Neural progenitor cell (in vitro differentiated cells): ENCODE data around the gene PLEKHG4B. TPM values are rescaled to one million over a fixed set of nuclear protein-coding genes. Genes with fewer than 3 reads are reported as not detected.
A peak's percentile ranks its signal among the peaks of the same experiment; 100 is the strongest.

ENCODE experiments used
- DNase-seq: peaks from one replicate; pipeline ENCODE4 v3.0.0-alpha.2; 2016; ENCODE audit warnings: low spot score
- H2AFZ ChIP-seq: fragments of 200-600 bp; sonication (generic); replicated peaks from 2 replicates; pipeline ENCODE4 v1.6.1; 2016; ENCODE audit warnings: antibody characterized with exemption
- H3F3A ChIP-seq: fragments of 200-600 bp; sonication (generic); 2 replicates; pipeline ENCODE4 v1.6.1; 2016; ENCODE audit warnings: antibody characterized with exemption, low read depth
- H3K27ac ChIP-seq: fragments of 200-600 bp; sonication (generic); 2 replicates; pipeline ENCODE4 v1.5.1; 2016; ENCODE audit warnings: mild to moderate bottlenecking
- H3K27me3 ChIP-seq: fragments of 200-600 bp; sonication (generic); 2 replicates; pipeline ENCODE4 v1.6.1; 2016; ENCODE audit warnings: mild to moderate bottlenecking, moderate library complexity
- H3K36me3 ChIP-seq: fragments of 200-600 bp; sonication (generic); 2 replicates; pipeline ENCODE4 v1.5.1; 2016
- H3K4me1 ChIP-seq: fragments of 200-600 bp; sonication (generic); 2 replicates; pipeline ENCODE4 v1.6.1; 2016; ENCODE audit warnings: mixed run types
- H3K4me2 ChIP-seq: fragments of 200-600 bp; sonication (generic); 2 replicates; pipeline ENCODE4 v1.6.1; 2016
- H3K4me3 ChIP-seq: fragments of 200-600 bp; sonication (generic); 2 replicates; pipeline ENCODE4 v1.5.1; 2016
- H3K79me2 ChIP-seq: fragments of 200-600 bp; sonication (generic); 2 replicates; pipeline ENCODE4 v1.6.1; 2016; ENCODE audit warnings: low read depth
- H3K9ac ChIP-seq: fragments of 200-600 bp; sonication (generic); 2 replicates; pipeline ENCODE4 v1.6.1; 2016
- H3K9me3 ChIP-seq: fragments of 200-600 bp; sonication (generic); 2 replicates; pipeline ENCODE4 v1.5.1; 2016; ENCODE audit warnings: low read depth
- H4K20me1 ChIP-seq: fragments of 200-600 bp; sonication (generic); 2 replicates; pipeline ENCODE4 v1.6.1; 2016; ENCODE audit warnings: low read depth
- H3K27ac Mint-ChIP-seq: 3 replicates; pipeline ENCODE4 v1.8.0; 2021; ENCODE audit warnings: mixed read lengths
- H3K27me3 Mint-ChIP-seq: 2 replicates; pipeline ENCODE4 v1.8.0; 2022; ENCODE audit warnings: low read depth, mild to moderate bottlenecking, inconsistent platforms, moderate library complexity, mixed read lengths; ENCODE audit not compliant: insufficient read depth
- H3K36me3 Mint-ChIP-seq: 3 replicates; pipeline ENCODE4 v1.8.0; 2021; ENCODE audit warnings: mixed read lengths
- H3K4me1 Mint-ChIP-seq: 3 replicates; pipeline ENCODE4 v1.8.0; 2021; ENCODE audit warnings: mixed read lengths
- H3K4me3 Mint-ChIP-seq: 3 replicates; pipeline ENCODE4 v1.8.0; 2021; ENCODE audit warnings: mild to moderate bottlenecking, moderate library complexity, mixed read lengths
- H3K9me3 Mint-ChIP-seq: 3 replicates; pipeline ENCODE4 v1.8.0; 2020; ENCODE audit warnings: mixed read lengths
- EZH2 ChIP-seq: fragments of 200-600 bp; sonication (generic); IDR thresholded peaks from 2 replicates; pipeline ENCODE4 v1.6.1; 2017; ENCODE audit warnings: antibody characterized with exemption, mild to moderate bottlenecking, moderate library complexity
- EZH2phosphoT487 ChIP-seq: fragments of 200-600 bp; sonication (generic); IDR thresholded peaks from 2 replicates; pipeline ENCODE4 v1.6.1; 2017; ENCODE audit warnings: antibody characterized with exemption
- total RNA-seq: library from RNA; depleted of rRNA; stranded (reverse); fragments of >200 nt; gene quantifications from 2 replicates; pipeline ENCODE4 v1.2.3, GENCODE V29; 2015; ENCODE audit warnings: low replicate concordance
- TF ChIP-seq, protein P1 (sequence below): fragments of 200-600 bp; sonication (generic); IDR thresholded peaks from 2 replicates; pipeline ENCODE4 v1.5.1; 2017; ENCODE audit warnings: antibody characterized with exemption, mild to moderate bottlenecking

PLEKHG4B gene
- total RNA-seq, 1 donor from 2014 or later = 28.8 TPM

DNA sequence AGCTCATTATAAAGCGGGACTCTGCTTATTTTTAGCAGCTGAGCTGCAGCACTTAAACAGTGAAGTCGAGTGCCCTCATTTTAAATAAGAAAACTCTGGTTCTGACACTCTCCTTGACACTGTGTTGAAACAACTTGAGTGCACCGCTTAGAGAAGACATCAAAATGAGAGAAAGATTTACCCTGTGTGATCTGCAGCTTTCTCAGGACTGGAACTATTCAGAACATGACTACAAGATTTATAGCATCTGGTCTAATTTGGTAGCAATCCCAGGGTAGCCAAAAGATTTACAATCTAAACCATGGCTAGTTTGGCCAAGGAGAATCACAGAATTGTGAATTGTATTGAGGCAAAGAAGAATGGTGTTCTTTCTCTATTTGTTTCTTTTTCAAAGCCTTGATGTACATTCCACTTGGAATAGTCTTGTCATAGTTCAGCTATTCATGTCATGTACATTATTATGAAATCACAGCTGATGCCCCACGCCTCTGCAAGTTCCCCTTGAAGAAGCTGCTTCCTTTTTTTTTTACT is 38.7 kb downstream of the PLEKHG4B start:
- Mint-ChIP-seq H3K36me3 (peaks cover 54% of the 10 kb centered on the region), H3K4me1 (no peaks in the 10 kb centered on the region), H3K27ac (no peak overlapping the region), H3K9me3 (peaks cover 43% of the 10 kb centered on the region), H3K27me3 (no peaks in the 10 kb centered on the region), H3K4me3 (no peak overlapping the region)
- Histone ChIP-seq H3K36me3 (peaks cover 17% of the 10 kb centered on the region), H3K27me3 (no peaks in the 10 kb centered on the region), H3K9me3 (peaks cover 6% of the 10 kb centered on the region), H2AFZ (no peak overlapping the region), H3K4me2 (no peak overlapping the region), H3K79me2 (peaks cover 97% of the 10 kb centered on the region), H3F3A (peaks cover 13% of the 10 kb centered on the region), H3K4me3 (no peak overlapping the region), H4K20me1 (peaks cover 16% of the 10 kb centered on the region), H3K9ac (no peak overlapping the region), H3K27ac (no peak overlapping the region), H3K4me1 (peaks cover 7% of the 10 kb centered on the region)
- no peak for DNase-seq
- TF ChIP-seq EZH2phosphoT487 (no peak), EZH2 (no peak)

DNA sequence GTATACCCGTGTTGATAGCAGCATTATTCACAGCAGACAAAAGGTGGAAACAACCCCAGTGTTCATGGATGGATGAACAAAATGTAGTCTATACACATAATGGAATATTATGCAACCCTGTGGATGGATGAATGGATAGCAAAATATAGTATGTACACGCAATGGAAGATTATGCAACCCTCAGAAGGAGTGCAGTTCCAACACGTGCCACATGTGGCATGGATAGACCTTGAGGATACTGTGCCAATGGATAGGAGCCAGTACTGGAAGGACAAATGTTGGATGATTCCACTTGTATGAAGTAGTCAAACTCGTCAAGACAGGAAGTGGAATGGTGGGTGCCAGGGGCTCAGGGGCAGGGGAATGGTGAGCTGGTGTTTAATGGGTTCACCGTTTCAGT is 44.9 kb downstream of the PLEKHG4B start:
- H3K27me3 ChIP-seq = no peaks in the 10 kb centered on the region
- no peak overlapping the region for H3K4me3 ChIP-seq
- Mint-ChIP-seq H3K27ac (no peak overlapping the region), H3K9me3 (peaks cover 13% of the 10 kb centered on the region), H3K36me3 (peaks cover 23% of the 10 kb centered on the region), H3K27me3 (no peaks in the 10 kb centered on the region), H3K4me1 (no peaks in the 10 kb centered on the region), H3K4me3 (peak overlapping the region; percentile 38)
- no peak for DNase-seq
- no peak overlapping the region for H2AFZ ChIP-seq
- H3K4me1 ChIP-seq = no peaks in the 10 kb centered on the region
- H3K79me2 ChIP-seq = peaks cover 58% of the 10 kb centered on the region
- TF ChIP-seq EZH2 = no peak
- no peak for TF ChIP-seq EZH2phosphoT487
- H3K9ac ChIP-seq = no peak overlapping the region
- H4K20me1 ChIP-seq = peaks cover 31% of the 10 kb centered on the region
- H3K9me3 ChIP-seq = no peaks in the 10 kb centered on the region
- H3K36me3 ChIP-seq = peaks cover 5% of the 10 kb centered on the region
- H3K27ac ChIP-seq = no peak overlapping the region
- peaks cover 3% of the 10 kb centered on the region for H3F3A ChIP-seq
- no peak overlapping the region for H3K4me2 ChIP-seq

DNA sequence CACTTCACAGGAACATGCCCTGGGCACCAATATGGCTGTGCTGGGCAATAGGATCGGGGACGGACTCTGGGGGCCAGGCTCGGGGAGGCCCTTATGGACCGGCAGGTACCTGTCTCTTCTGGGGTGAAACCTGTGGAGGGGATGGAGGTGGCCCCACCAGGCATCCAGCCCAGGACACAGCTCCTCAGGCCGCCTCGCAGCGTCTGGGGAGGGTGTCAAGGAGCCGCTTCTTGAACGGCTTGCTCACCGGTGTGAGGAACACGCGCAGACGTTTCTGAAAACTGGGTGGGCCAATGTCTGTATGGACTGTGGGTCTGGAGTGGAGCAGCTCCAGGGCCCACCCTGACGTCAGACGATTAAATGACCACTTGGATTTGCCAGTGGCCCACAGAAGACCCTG is 45.8 kb downstream of the PLEKHG4B start:
- Mint-ChIP-seq H3K27ac (no peak overlapping the region), H3K27me3 (no peaks in the 10 kb centered on the region), H3K36me3 (peaks cover 22% of the 10 kb centered on the region), H3K4me3 (no peak overlapping the region), H3K9me3 (peaks cover 7% of the 10 kb centered on the region), H3K4me1 (no peaks in the 10 kb centered on the region)
- H3K79me2 ChIP-seq = peaks cover 49% of the 10 kb centered on the region
- no peak for DNase-seq
- H3K36me3 ChIP-seq = no peaks in the 10 kb centered on the region
- H3K27ac ChIP-seq = no peak overlapping the region
- H3K9ac ChIP-seq = no peak overlapping the region
- peaks cover 31% of the 10 kb centered on the region for H4K20me1 ChIP-seq
- H3K4me1 ChIP-seq = no peaks in the 10 kb centered on the region
- no peak overlapping the region for H3K4me2 ChIP-seq
- H3K4me3 ChIP-seq = no peak overlapping the region
- H3K27me3 ChIP-seq = no peaks in the 10 kb centered on the region
- peaks cover 3% of the 10 kb centered on the region for H3F3A ChIP-seq
- H3K9me3 ChIP-seq = no peaks in the 10 kb centered on the region
- H2AFZ ChIP-seq = no peak overlapping the region
- TF ChIP-seq, protein P1, sequence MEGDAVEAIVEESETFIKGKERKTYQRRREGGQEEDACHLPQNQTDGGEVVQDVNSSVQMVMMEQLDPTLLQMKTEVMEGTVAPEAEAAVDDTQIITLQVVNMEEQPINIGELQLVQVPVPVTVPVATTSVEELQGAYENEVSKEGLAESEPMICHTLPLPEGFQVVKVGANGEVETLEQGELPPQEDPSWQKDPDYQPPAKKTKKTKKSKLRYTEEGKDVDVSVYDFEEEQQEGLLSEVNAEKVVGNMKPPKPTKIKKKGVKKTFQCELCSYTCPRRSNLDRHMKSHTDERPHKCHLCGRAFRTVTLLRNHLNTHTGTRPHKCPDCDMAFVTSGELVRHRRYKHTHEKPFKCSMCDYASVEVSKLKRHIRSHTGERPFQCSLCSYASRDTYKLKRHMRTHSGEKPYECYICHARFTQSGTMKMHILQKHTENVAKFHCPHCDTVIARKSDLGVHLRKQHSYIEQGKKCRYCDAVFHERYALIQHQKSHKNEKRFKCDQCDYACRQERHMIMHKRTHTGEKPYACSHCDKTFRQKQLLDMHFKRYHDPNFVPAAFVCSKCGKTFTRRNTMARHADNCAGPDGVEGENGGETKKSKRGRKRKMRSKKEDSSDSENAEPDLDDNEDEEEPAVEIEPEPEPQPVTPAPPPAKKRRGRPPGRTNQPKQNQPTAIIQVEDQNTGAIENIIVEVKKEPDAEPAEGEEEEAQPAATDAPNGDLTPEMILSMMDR = no peak

DNA sequence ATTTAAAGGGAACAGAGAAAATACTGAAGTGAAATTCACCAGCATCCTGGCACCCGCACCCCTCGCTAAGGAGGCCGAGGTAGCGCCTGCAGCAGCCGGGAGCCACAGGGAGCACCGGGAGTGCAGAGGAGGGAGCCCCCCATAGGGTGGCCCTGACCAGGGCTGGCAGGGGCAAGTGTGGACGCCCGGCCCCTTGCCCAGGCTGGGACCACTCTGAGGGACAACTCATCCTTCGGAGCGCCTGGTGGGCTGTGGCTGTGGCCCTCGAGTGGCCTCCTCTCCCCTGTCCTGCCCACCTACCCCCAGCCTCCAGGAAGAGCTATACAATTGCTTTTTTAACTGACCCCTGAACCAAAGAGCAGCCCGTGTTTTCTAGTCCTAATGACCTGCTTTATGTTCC is 47.0 kb downstream of the PLEKHG4B start:
- Histone ChIP-seq H3K9ac (no peak overlapping the region), H3K27me3 (no peaks in the 10 kb centered on the region), H3K27ac (no peak overlapping the region), H4K20me1 (peaks cover 31% of the 10 kb centered on the region), H3K4me2 (no peak overlapping the region), H3K79me2 (peaks cover 37% of the 10 kb centered on the region), H3K36me3 (peaks cover 4% of the 10 kb centered on the region), H2AFZ (no peak overlapping the region), H3K9me3 (no peaks in the 10 kb centered on the region), H3K4me1 (no peaks in the 10 kb centered on the region), H3F3A (peaks cover 3% of the 10 kb centered on the region), H3K4me3 (no peak overlapping the region)
- Mint-ChIP-seq H3K27me3 (no peaks in the 10 kb centered on the region), H3K9me3 (no peaks in the 10 kb centered on the region), H3K4me3 (no peak overlapping the region), H3K36me3 (peaks cover 18% of the 10 kb centered on the region), H3K27ac (no peak overlapping the region), H3K4me1 (no peaks in the 10 kb centered on the region)
- TF ChIP-seq EZH2 = no peak
- TF ChIP-seq, protein P1 = no peak
- TF ChIP-seq EZH2phosphoT487 = no peak
- no peak for DNase-seq
